GM11168 (cell line): Measurements from ENCODE around the gene PROC.

Experiments used
- in situ Hi-C: fragments of 300-500 bp; cut with MboI; formaldehyde crosslinking; loops from one replicate; pipeline ENCODE4 v1.12.0; 2022; ENCODE audit warnings: low sequenced_read_pairs; ENCODE audit not compliant: unreplicated experiment

PROC gene

GRCh38 chr2:127411653-127412369, 6.4 kb upstream of the PROC start:
- in situ Hi-C loops, result no loop called here

GRCh38 chr2:127413200-127413599, 5.0 kb upstream of the PROC start:
- in situ Hi-C loops, result no loop called here

- in situ Hi-C loops, result no loop called here
Observed at GRCh38 chr2:127413782-127414637, 4.2 kb upstream of the PROC start.

- in situ Hi-C loops, result no loop called here
Observed at GRCh38 chr2:127414638-127415592, 3.3 kb upstream of the PROC start.

- in situ Hi-C loops, result no loop called here
Observed at GRCh38 chr2:127415593-127416505, 2.4 kb upstream of the PROC start.

- in situ Hi-C loops, result no loop called here
Observed at GRCh38 chr2:127416506-127417001, 1.7 kb upstream of the PROC start.

GRCh38 chr2:127417406-127417805, 821 bp upstream of the PROC start:
- in situ Hi-C loops, result no loop called here

- in situ Hi-C loops, result no loop called here
Observed at GRCh38 chr2:127419112-127419430, 844 bp downstream of the PROC start.

GRCh38 chr2:127419448-127420038, 1.3 kb downstream of the PROC start:
- in situ Hi-C loops, result no loop called here

- in situ Hi-C loops, result no loop called here
Observed at GRCh38 chr2:127420039-127420864, 2.0 kb downstream of the PROC start.

GRCh38 chr2:127421116-127421800, 3.0 kb downstream of the PROC start:
- in situ Hi-C loops, result no loop called here

GRCh38 chr2:127421871-127422558, 3.8 kb downstream of the PROC start:
- in situ Hi-C loops, result no loop called here

- in situ Hi-C loops, result no loop called here
Observed at GRCh38 chr2:127422559-127423477, 4.6 kb downstream of the PROC start.

GRCh38 chr2:127423478-127423843, 5.2 kb downstream of the PROC start:
- in situ Hi-C loops, result no loop called here

- in situ Hi-C loops, result no loop called here
Observed at GRCh38 chr2:127423880-127424279, 5.7 kb downstream of the PROC start.
